ENCODE data around the gene CCDC102B. TPM values are rescaled to one million over a fixed set of nuclear protein-coding genes. Genes with fewer than 3 reads are reported as not detected.

Gene CCDC102B
- total RNA-seq, 1 experiment from 2014 or later: 3.1 TPM

DNA sequence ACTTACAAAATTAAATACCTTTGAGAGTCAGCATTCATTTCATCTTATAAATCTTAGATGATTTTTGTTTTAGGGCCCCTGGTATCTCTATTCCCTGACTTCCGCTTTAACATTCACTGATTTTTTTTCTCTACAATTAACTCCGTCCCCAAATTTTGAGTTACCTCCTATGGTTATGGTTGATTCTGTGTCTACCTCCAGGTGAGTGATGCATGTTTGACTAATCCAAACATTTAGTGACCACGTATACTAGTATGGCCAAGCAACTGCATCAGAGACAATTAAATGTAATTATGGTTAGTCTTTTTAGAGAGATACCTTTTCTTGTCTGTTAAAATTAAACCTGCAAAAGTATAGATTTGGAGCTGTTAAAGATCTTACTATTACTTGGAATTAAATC lies 120.3 kb downstream of the CCDC102B start:
- Mint-ChIP-seq H3K9me3 (no peaks in the 10 kb centered on the region), H3K4me1 (0 out of 2 replicates have a peak, but pooled peaks cover 4% of the 10 kb centered on the region), H3K36me3 (no peaks in the 10 kb centered on the region), H3K4me3 (no peak overlapping the region), H3K27me3 (ENCODE audit: low read depth) (no peaks in the 10 kb centered on the region; the same call in 1 of the 2 replicates), H3K27ac (no peak overlapping the region)
- ChIA-PET CTCF (no interaction called here), POLR2A (no interaction called here)
- ATAC-seq (no peak), DNase-seq (ENCODE audit: low spot score) (no peak)
- TF ChIP-seq, protein P1, sequence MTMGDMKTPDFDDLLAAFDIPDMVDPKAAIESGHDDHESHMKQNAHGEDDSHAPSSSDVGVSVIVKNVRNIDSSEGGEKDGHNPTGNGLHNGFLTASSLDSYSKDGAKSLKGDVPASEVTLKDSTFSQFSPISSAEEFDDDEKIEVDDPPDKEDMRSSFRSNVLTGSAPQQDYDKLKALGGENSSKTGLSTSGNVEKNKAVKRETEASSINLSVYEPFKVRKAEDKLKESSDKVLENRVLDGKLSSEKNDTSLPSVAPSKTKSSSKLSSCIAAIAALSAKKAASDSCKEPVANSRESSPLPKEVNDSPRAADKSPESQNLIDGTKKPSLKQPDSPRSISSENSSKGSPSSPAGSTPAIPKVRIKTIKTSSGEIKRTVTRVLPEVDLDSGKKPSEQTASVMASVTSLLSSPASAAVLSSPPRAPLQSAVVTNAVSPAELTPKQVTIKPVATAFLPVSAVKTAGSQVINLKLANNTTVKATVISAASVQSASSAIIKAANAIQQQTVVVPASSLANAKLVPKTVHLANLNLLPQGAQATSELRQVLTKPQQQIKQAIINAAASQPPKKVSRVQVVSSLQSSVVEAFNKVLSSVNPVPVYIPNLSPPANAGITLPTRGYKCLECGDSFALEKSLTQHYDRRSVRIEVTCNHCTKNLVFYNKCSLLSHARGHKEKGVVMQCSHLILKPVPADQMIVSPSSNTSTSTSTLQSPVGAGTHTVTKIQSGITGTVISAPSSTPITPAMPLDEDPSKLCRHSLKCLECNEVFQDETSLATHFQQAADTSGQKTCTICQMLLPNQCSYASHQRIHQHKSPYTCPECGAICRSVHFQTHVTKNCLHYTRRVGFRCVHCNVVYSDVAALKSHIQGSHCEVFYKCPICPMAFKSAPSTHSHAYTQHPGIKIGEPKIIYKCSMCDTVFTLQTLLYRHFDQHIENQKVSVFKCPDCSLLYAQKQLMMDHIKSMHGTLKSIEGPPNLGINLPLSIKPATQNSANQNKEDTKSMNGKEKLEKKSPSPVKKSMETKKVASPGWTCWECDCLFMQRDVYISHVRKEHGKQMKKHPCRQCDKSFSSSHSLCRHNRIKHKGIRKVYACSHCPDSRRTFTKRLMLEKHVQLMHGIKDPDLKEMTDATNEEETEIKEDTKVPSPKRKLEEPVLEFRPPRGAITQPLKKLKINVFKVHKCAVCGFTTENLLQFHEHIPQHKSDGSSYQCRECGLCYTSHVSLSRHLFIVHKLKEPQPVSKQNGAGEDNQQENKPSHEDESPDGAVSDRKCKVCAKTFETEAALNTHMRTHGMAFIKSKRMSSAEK (CRISPR knock-in tag; IDR thresholded peaks at IDR 0.05; ENCODE audit: borderline replicate concordance): no peak
- TF ChIP-seq, protein P2, sequence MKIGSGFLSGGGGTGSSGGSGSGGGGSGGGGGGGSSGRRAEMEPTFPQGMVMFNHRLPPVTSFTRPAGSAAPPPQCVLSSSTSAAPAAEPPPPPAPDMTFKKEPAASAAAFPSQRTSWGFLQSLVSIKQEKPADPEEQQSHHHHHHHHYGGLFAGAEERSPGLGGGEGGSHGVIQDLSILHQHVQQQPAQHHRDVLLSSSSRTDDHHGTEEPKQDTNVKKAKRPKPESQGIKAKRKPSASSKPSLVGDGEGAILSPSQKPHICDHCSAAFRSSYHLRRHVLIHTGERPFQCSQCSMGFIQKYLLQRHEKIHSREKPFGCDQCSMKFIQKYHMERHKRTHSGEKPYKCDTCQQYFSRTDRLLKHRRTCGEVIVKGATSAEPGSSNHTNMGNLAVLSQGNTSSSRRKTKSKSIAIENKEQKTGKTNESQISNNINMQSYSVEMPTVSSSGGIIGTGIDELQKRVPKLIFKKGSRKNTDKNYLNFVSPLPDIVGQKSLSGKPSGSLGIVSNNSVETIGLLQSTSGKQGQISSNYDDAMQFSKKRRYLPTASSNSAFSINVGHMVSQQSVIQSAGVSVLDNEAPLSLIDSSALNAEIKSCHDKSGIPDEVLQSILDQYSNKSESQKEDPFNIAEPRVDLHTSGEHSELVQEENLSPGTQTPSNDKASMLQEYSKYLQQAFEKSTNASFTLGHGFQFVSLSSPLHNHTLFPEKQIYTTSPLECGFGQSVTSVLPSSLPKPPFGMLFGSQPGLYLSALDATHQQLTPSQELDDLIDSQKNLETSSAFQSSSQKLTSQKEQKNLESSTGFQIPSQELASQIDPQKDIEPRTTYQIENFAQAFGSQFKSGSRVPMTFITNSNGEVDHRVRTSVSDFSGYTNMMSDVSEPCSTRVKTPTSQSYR (CRISPR knock-in tag; IDR thresholded peaks at IDR 0.05): no peak
- no peak for TF ChIP-seq JUN (CRISPR knock-in tag; IDR thresholded peaks at IDR 0.05)
- no peak for TF ChIP-seq ETV6 (CRISPR knock-in tag; IDR thresholded peaks at IDR 0.05)
- no peak for TF ChIP-seq ESRRA (CRISPR knock-in tag; IDR thresholded peaks at IDR 0.05; ENCODE audit: borderline replicate concordance)
- TF ChIP-seq NFE2L1 (CRISPR knock-in tag; IDR thresholded peaks at IDR 0.05): no peak
- no peak for TF ChIP-seq KAT7 (CRISPR knock-in tag; IDR thresholded peaks at IDR 0.05; ENCODE audit: borderline replicate concordance)
- TF ChIP-seq SMAD4 (CRISPR knock-in tag; IDR thresholded peaks at IDR 0.05): no peak
- TF ChIP-seq, protein P3, sequence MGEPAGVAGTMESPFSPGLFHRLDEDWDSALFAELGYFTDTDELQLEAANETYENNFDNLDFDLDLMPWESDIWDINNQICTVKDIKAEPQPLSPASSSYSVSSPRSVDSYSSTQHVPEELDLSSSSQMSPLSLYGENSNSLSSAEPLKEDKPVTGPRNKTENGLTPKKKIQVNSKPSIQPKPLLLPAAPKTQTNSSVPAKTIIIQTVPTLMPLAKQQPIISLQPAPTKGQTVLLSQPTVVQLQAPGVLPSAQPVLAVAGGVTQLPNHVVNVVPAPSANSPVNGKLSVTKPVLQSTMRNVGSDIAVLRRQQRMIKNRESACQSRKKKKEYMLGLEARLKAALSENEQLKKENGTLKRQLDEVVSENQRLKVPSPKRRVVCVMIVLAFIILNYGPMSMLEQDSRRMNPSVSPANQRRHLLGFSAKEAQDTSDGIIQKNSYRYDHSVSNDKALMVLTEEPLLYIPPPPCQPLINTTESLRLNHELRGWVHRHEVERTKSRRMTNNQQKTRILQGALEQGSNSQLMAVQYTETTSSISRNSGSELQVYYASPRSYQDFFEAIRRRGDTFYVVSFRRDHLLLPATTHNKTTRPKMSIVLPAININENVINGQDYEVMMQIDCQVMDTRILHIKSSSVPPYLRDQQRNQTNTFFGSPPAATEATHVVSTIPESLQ (CRISPR knock-in tag; IDR thresholded peaks at IDR 0.05): no peak
- TF ChIP-seq ELF4 (CRISPR knock-in tag; IDR thresholded peaks at IDR 0.05; ENCODE audit: low read depth): no peak
- TF ChIP-seq ZNF416 (CRISPR knock-in tag; IDR thresholded peaks at IDR 0.05): no peak
- TF ChIP-seq GABPB1 (CRISPR knock-in tag; IDR thresholded peaks at IDR 0.05): no peak
- no peak for TF ChIP-seq ZNF219 (CRISPR knock-in tag; IDR thresholded peaks at IDR 0.05; ENCODE audit: borderline replicate concordance)
- TF ChIP-seq, protein P4, sequence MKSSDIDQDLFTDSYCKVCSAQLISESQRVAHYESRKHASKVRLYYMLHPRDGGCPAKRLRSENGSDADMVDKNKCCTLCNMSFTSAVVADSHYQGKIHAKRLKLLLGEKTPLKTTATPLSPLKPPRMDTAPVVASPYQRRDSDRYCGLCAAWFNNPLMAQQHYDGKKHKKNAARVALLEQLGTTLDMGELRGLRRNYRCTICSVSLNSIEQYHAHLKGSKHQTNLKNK (CRISPR knock-in tag; IDR thresholded peaks at IDR 0.05): no peak
- TF ChIP-seq MYBL2 (CRISPR knock-in tag; IDR thresholded peaks at IDR 0.05): no peak
- TF ChIP-seq, protein P5, sequence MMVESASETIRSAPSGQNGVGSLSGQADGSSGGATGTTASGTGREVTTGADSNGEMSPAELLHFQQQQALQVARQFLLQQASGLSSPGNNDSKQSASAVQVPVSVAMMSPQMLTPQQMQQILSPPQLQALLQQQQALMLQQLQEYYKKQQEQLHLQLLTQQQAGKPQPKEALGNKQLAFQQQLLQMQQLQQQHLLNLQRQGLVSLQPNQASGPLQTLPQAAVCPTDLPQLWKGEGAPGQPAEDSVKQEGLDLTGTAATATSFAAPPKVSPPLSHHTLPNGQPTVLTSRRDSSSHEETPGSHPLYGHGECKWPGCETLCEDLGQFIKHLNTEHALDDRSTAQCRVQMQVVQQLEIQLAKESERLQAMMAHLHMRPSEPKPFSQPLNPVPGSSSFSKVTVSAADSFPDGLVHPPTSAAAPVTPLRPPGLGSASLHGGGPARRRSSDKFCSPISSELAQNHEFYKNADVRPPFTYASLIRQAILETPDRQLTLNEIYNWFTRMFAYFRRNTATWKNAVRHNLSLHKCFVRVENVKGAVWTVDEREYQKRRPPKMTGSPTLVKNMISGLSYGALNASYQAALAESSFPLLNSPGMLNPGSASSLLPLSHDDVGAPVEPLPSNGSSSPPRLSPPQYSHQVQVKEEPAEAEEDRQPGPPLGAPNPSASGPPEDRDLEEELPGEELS (CRISPR knock-in tag; IDR thresholded peaks at IDR 0.05): no peak
- TF ChIP-seq, protein P6, sequence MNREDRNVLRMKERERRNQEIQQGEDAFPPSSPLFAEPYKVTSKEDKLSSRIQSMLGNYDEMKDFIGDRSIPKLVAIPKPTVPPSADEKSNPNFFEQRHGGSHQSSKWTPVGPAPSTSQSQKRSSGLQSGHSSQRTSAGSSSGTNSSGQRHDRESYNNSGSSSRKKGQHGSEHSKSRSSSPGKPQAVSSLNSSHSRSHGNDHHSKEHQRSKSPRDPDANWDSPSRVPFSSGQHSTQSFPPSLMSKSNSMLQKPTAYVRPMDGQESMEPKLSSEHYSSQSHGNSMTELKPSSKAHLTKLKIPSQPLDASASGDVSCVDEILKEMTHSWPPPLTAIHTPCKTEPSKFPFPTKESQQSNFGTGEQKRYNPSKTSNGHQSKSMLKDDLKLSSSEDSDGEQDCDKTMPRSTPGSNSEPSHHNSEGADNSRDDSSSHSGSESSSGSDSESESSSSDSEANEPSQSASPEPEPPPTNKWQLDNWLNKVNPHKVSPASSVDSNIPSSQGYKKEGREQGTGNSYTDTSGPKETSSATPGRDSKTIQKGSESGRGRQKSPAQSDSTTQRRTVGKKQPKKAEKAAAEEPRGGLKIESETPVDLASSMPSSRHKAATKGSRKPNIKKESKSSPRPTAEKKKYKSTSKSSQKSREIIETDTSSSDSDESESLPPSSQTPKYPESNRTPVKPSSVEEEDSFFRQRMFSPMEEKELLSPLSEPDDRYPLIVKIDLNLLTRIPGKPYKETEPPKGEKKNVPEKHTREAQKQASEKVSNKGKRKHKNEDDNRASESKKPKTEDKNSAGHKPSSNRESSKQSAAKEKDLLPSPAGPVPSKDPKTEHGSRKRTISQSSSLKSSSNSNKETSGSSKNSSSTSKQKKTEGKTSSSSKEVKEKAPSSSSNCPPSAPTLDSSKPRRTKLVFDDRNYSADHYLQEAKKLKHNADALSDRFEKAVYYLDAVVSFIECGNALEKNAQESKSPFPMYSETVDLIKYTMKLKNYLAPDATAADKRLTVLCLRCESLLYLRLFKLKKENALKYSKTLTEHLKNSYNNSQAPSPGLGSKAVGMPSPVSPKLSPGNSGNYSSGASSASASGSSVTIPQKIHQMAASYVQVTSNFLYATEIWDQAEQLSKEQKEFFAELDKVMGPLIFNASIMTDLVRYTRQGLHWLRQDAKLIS (CRISPR knock-in tag; IDR thresholded peaks at IDR 0.05; ENCODE audit: borderline replicate concordance): no peak
- TF ChIP-seq SP1 (CRISPR knock-in tag; conservative IDR thresholded peaks at IDR 0.05): no peak
- TF ChIP-seq, protein P7, sequence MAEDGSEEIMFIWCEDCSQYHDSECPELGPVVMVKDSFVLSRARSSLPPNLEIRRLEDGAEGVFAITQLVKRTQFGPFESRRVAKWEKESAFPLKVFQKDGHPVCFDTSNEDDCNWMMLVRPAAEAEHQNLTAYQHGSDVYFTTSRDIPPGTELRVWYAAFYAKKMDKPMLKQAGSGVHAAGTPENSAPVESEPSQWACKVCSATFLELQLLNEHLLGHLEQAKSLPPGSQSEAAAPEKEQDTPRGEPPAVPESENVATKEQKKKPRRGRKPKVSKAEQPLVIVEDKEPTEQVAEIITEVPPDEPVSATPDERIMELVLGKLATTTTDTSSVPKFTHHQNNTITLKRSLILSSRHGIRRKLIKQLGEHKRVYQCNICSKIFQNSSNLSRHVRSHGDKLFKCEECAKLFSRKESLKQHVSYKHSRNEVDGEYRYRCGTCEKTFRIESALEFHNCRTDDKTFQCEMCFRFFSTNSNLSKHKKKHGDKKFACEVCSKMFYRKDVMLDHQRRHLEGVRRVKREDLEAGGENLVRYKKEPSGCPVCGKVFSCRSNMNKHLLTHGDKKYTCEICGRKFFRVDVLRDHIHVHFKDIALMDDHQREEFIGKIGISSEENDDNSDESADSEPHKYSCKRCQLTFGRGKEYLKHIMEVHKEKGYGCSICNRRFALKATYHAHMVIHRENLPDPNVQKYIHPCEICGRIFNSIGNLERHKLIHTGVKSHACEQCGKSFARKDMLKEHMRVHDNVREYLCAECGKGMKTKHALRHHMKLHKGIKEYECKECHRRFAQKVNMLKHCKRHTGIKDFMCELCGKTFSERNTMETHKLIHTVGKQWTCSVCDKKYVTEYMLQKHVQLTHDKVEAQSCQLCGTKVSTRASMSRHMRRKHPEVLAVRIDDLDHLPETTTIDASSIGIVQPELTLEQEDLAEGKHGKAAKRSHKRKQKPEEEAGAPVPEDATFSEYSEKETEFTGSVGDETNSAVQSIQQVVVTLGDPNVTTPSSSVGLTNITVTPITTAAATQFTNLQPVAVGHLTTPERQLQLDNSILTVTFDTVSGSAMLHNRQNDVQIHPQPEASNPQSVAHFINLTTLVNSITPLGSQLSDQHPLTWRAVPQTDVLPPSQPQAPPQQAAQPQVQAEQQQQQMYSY (CRISPR knock-in tag; IDR thresholded peaks at IDR 0.05): no peak

All from WTC11 (cell line).